Mesenchymal stem cell (in vitro differentiated cells and primary cell): ENCODE data around the gene DEFB132.

Experiments
- DNase-seq: peaks from one replicate; pipeline ENCODE4 v3.0.0-alpha.2; 2013
- H2AFZ ChIP-seq: one replicate; pipeline ENCODE4 v1.6.1; 2013; ENCODE audit warnings: low read depth, mild to moderate bottlenecking, control low read depth, inconsistent platforms, low read length, moderate library complexity
- H2AK5ac ChIP-seq: 2 replicates; pipeline ENCODE4 v1.6.1; 2013; ENCODE audit warnings: low read length, moderate library complexity, mild to moderate bottlenecking, inconsistent platforms; ENCODE audit not compliant: severe bottlenecking
- H2BK120ac ChIP-seq: one replicate; pipeline ENCODE4 v1.6.1; 2013; ENCODE audit warnings: low read depth, mild to moderate bottlenecking, inconsistent platforms, low read length, moderate library complexity
- H2BK12ac ChIP-seq, 2 experiments: one replicate each; pipeline ENCODE4 v1.6.1; 2013; ENCODE audit warnings: inconsistent platforms in 2 of 2, low read length in 2 of 2, mild to moderate bottlenecking in 2 of 2, moderate library complexity in 2 of 2, control low read depth in 1 of 2
- H2BK15ac ChIP-seq: one replicate; pipeline ENCODE4 v1.6.1; 2013; ENCODE audit warnings: mild to moderate bottlenecking, low read depth, inconsistent platforms; ENCODE audit not compliant: poor library complexity, severe bottlenecking
- H2BK5ac ChIP-seq: 2 replicates; pipeline ENCODE4 v1.6.1; 2013; ENCODE audit warnings: low read depth, mild to moderate bottlenecking, low read length, control low read depth, inconsistent platforms; ENCODE audit not compliant: poor library complexity, severe bottlenecking
- H3K14ac ChIP-seq, 2 experiments: one replicate each; pipeline ENCODE4 v1.6.1; 2013; ENCODE audit warnings: inconsistent platforms in 2 of 2, low read length in 2 of 2, control low read depth in 1 of 2, mild to moderate bottlenecking in 1 of 2, moderate library complexity in 1 of 2
- H3K18ac ChIP-seq, 2 experiments: one replicate each; pipeline ENCODE4 v1.6.1; 2013; ENCODE audit warnings: inconsistent platforms in 2 of 2, low read length in 2 of 2, control low read depth in 1 of 2, low read depth in 1 of 2, mild to moderate bottlenecking in 1 of 2
- H3K23ac ChIP-seq, 2 experiments: one replicate each; pipeline ENCODE4 v1.6.1; 2013; ENCODE audit warnings: inconsistent platforms in 2 of 2, low read length in 2 of 2, mild to moderate bottlenecking in 2 of 2, moderate library complexity in 2 of 2, control low read depth in 1 of 2
- H3K27ac ChIP-seq: 2 replicates; pipeline ENCODE4 v1.5.1; 2013; ENCODE audit warnings: mild to moderate bottlenecking, moderate library complexity, low read length, control low read depth, inconsistent platforms; ENCODE audit not compliant: poor library complexity, severe bottlenecking
- H3K27me3 ChIP-seq, 2 experiments: 2 replicates each; pipeline versions ENCODE4 v1.6.1 to v1.7.0; 2013; ENCODE audit warnings: low read length in 2 of 2, mild to moderate bottlenecking in 2 of 2, moderate library complexity in 2 of 2, control low read depth in 1 of 2, inconsistent platforms in 1 of 2; ENCODE audit not compliant: control insufficient read depth in 1 of 2, insufficient read depth in 1 of 2
- H3K36me3 ChIP-seq, 2 experiments: 2 replicates each; pipeline versions ENCODE4 v1.6.1 to v1.7.0; 2013; ENCODE audit warnings: low read length in 2 of 2, control low read depth in 1 of 2, inconsistent platforms in 1 of 2, low read depth in 1 of 2, mild to moderate bottlenecking in 1 of 2; ENCODE audit not compliant: insufficient read depth in 2 of 2, control insufficient read depth in 1 of 2
- H3K4ac ChIP-seq, 2 experiments: one replicate each; pipeline ENCODE4 v1.6.1; 2013; ENCODE audit warnings: inconsistent platforms in 2 of 2, low read length in 2 of 2, mild to moderate bottlenecking in 2 of 2, moderate library complexity in 2 of 2, control low read depth in 1 of 2, low read depth in 1 of 2
- H3K4me1 ChIP-seq: 2 replicates; pipeline ENCODE4 v1.6.1; 2013; ENCODE audit warnings: low read depth, low read length, control low read depth; ENCODE audit not compliant: control insufficient read depth, insufficient read depth
- H3K4me2 ChIP-seq: 2 replicates; pipeline ENCODE4 v1.6.1; 2013; ENCODE audit warnings: low read length, mild to moderate bottlenecking, inconsistent platforms; ENCODE audit not compliant: poor library complexity, severe bottlenecking
- H3K4me3 ChIP-seq, 2 experiments: 2 replicates each; pipeline versions ENCODE4 v1.5.1 to v1.7.0; 2013; ENCODE audit warnings: low read length in 2 of 2, mild to moderate bottlenecking in 2 of 2, control low read depth in 1 of 2, low read depth in 1 of 2; ENCODE audit not compliant: insufficient read depth in 1 of 2
- H3K79me1 ChIP-seq: replicated peaks from 2 replicates; pipeline ENCODE4 v1.6.1; 2013; ENCODE audit warnings: mild to moderate bottlenecking, control low read depth, low read length, inconsistent platforms; ENCODE audit not compliant: poor library complexity, severe bottlenecking
- H3K9ac ChIP-seq: 2 replicates; pipeline ENCODE4 v1.7.0; 2013; ENCODE audit warnings: mild to moderate bottlenecking, low read length, moderate library complexity
- H3K9me3 ChIP-seq: 2 replicates; pipeline ENCODE4 v1.7.0; 2013; ENCODE audit warnings: mild to moderate bottlenecking, low read length; ENCODE audit not compliant: control insufficient read depth
- H4K8ac ChIP-seq: one replicate; pipeline ENCODE4 v1.6.1; 2013; ENCODE audit warnings: inconsistent platforms, mild to moderate bottlenecking, low read length, moderate library complexity
- H4K91ac ChIP-seq: one replicate; pipeline ENCODE4 v1.6.1; 2013; ENCODE audit warnings: mild to moderate bottlenecking, low read length, inconsistent platforms
- WGBS: methylation state at CpG from one replicate; pipeline ENCODE4 v1.1.7; 2013; ENCODE audit warnings: mixed read lengths; 5-methylcytosine and 5-hydroxymethylcytosine counted together

DEFB132 gene

GRCh38 chr20:271069-271468, 13.5 kb downstream of the DEFB132 start:
- Histone ChIP-seq H3K14ac (no peak overlapping the region), H3K36me3 (peaks cover 3 to 19% of the 10 kb centered on the region in 2 experiments)

GRCh38 chr20:271528-271927, 14.0 kb downstream of the DEFB132 start:
- Histone ChIP-seq H3K4ac (no peak overlapping the region), H3K18ac (no peak overlapping the region), H3K23ac (no peak overlapping the region), H2AK5ac (no peak overlapping the region), H2AFZ (no peak overlapping the region), H3K27ac (no peak overlapping the region), H3K4me1 (peaks cover 8% of the 10 kb centered on the region), H4K8ac (no peak overlapping the region), H2BK120ac (no peak overlapping the region), H3K4me3 (no peak overlapping the region), H3K27me3 (peaks cover 0 to 7% of the 10 kb centered on the region in 2 experiments), H3K14ac (no peak overlapping the region), H2BK12ac (no peak overlapping the region), H3K79me1 (no peaks in the 10 kb centered on the region), H3K4me2 (no peak overlapping the region), H4K91ac (no peak overlapping the region), H2BK15ac (no peak overlapping the region), H3K9ac (no peak overlapping the region), H3K36me3 (peaks cover 3 to 22% of the 10 kb centered on the region in 2 experiments), H2BK5ac (no peak overlapping the region), H3K9me3 (no peaks in the 10 kb centered on the region)
- DNase-seq: no peak

More at GRCh38 chr20:271069-271468, 13.5 kb downstream of the DEFB132 start:
- H2BK120ac ChIP-seq: no peak overlapping the region
- no peak overlapping the region for H2BK5ac ChIP-seq
- no peak overlapping the region for H3K4me3 ChIP-seq
- H2AK5ac ChIP-seq: no peak overlapping the region
- no peak overlapping the region for H3K9ac ChIP-seq
- no peak for DNase-seq
- H2BK15ac ChIP-seq: no peak overlapping the region
- H2BK12ac ChIP-seq: no peak overlapping the region
- no peak overlapping the region for H3K23ac ChIP-seq
- H4K91ac ChIP-seq: no peak overlapping the region
- no peak overlapping the region for H4K8ac ChIP-seq
- no peaks in the 10 kb centered on the region for H3K9me3 ChIP-seq
- H2AFZ ChIP-seq: no peak overlapping the region
- H3K18ac ChIP-seq: no peak overlapping the region
- no peak overlapping the region for H3K27ac ChIP-seq
- 100% methylated on average over 4 of the region's 4 CpGs for WGBS
- H3K27me3 ChIP-seq: peaks cover 0 to 10% of the 10 kb centered on the region in 2 experiments
- H3K4me1 ChIP-seq: peaks cover 10% of the 10 kb centered on the region
- no peaks in the 10 kb centered on the region for H3K79me1 ChIP-seq
- H3K4me2 ChIP-seq: no peak overlapping the region
- no peak overlapping the region for H3K4ac ChIP-seq

- H3K4me1 ChIP-seq: peaks cover 4% of the 10 kb centered on the region
- H2BK120ac ChIP-seq: no peak overlapping the region
- H2BK12ac ChIP-seq: no peak overlapping the region
- no peak overlapping the region for H3K4me2 ChIP-seq
- H3K36me3 ChIP-seq: peaks cover 7 to 34% of the 10 kb centered on the region in 2 experiments
- no peak overlapping the region for H3K4me3 ChIP-seq
- H3K4ac ChIP-seq: no peak overlapping the region
- H3K27ac ChIP-seq: no peak overlapping the region
- H3K27me3 ChIP-seq: peaks cover 0 to 7% of the 10 kb centered on the region in 2 experiments
- no peak overlapping the region for H2AFZ ChIP-seq
- no peak overlapping the region for H2BK5ac ChIP-seq
- no peak overlapping the region for H3K9ac ChIP-seq
- H3K79me1 ChIP-seq: no peaks in the 10 kb centered on the region
- H2BK15ac ChIP-seq: no peak overlapping the region
- H3K18ac ChIP-seq: no peak overlapping the region
- H3K14ac ChIP-seq: no peak overlapping the region
- DNase-seq: no peak
- H3K23ac ChIP-seq: no peak overlapping the region
- H2AK5ac ChIP-seq: no peak overlapping the region
- no peaks in the 10 kb centered on the region for H3K9me3 ChIP-seq
- H4K91ac ChIP-seq: no peak overlapping the region
- no peak overlapping the region for H4K8ac ChIP-seq
Observed at GRCh38 chr20:272718-273117, 15.2 kb downstream of the DEFB132 start.

- H3K27ac ChIP-seq: no peak overlapping the region
- H2BK15ac ChIP-seq: no peak overlapping the region
- H3K9me3 ChIP-seq: no peaks in the 10 kb centered on the region
- no peak overlapping the region for H4K8ac ChIP-seq
- H3K4ac ChIP-seq: no peak overlapping the region
- no peak overlapping the region for H2AFZ ChIP-seq
- no peak overlapping the region for H2BK5ac ChIP-seq
- H2BK120ac ChIP-seq: no peak overlapping the region
- H3K36me3 ChIP-seq: peaks cover 11 to 46% of the 10 kb centered on the region in 2 experiments
- DNase-seq: no peak
- WGBS: 86% methylated on average over 3 of the region's 3 CpGs
- no peak overlapping the region for H3K18ac ChIP-seq
- H3K9ac ChIP-seq: no peak overlapping the region
- H4K91ac ChIP-seq: no peak overlapping the region
- no peaks in the 10 kb centered on the region for H3K27me3 ChIP-seq
- no peak overlapping the region for H2BK12ac ChIP-seq
- H2AK5ac ChIP-seq: no peak overlapping the region
- no peak overlapping the region for H3K23ac ChIP-seq
- no peak overlapping the region for H3K4me2 ChIP-seq
- no peaks in the 10 kb centered on the region for H3K79me1 ChIP-seq
- H3K14ac ChIP-seq: no peak overlapping the region
- H3K4me1 ChIP-seq: peaks cover 4% of the 10 kb centered on the region
- H3K4me3 ChIP-seq: no peak overlapping the region
Observed at GRCh38 chr20:273884-274283, 16.4 kb downstream of the DEFB132 start.
